H1 (cell line): ENCODE measurements around the gene FGGY. TPM values are rescaled to one million over a fixed set of nuclear protein-coding genes. Genes with fewer than 3 reads are reported as not detected.

Experiments used
- CTCF ChIA-PET: fragments of 300-600 bp; sonication (Branson Sonifier 250); formaldehyde crosslinking; loops from one replicate; lab custom pipeline; 2021; ENCODE audit not compliant: partially characterized antibody; lab: Charles Lee
- POLR2A ChIA-PET: fragments of 300-600 bp; sonication (Branson Sonifier 250); formaldehyde crosslinking; loops from one replicate; lab custom pipeline; 2021; ENCODE audit warnings: inconsistent platforms; ENCODE audit not compliant: partially characterized antibody; lab: Charles Lee
- DNase-seq, 2 experiments: peaks; one replicate each; pipeline versions ENCODE4 v3.0.0 to v3.0.0-alpha.2; 2010 to 2022; ENCODE audit warnings: low spot score in 2 of 2, low read depth in 1 of 2, mixed read lengths in 1 of 2
- FAIRE-seq: peaks from 2 replicates; lab custom pipeline; 2011; peaks lifted over from hg19 to GRCh38; lab: Jason Lieb, UNC
- H2AFZ ChIP-seq: 2 replicates; pipeline ENCODE4 v1.8.1; 2012; ENCODE audit warnings: low read length, inconsistent platforms
- H2AK5ac ChIP-seq: 2 replicates; pipeline ENCODE4 v1.6.1; 2013; ENCODE audit warnings: low read depth, low read length
- H2BK120ac ChIP-seq: replicated peaks from 2 replicates; pipeline ENCODE3; 2013; ENCODE audit warnings: low read depth, low read length, inconsistent platforms
- H2BK12ac ChIP-seq: 2 replicates; pipeline ENCODE4 v1.6.1; 2013; ENCODE audit warnings: low read depth, low read length
- H2BK15ac ChIP-seq: 2 replicates; pipeline ENCODE4 v1.6.1; 2013; ENCODE audit warnings: low read length
- H2BK20ac ChIP-seq: 2 replicates; pipeline ENCODE4 v1.6.1; 2013; ENCODE audit warnings: low read length
- H2BK5ac ChIP-seq: 2 replicates; pipeline ENCODE4 v1.6.1; 2013; ENCODE audit warnings: low read depth, low read length
- H3K14ac ChIP-seq: 2 replicates; pipeline ENCODE4 v1.6.1; 2013; ENCODE audit warnings: inconsistent platforms; ENCODE audit not compliant: insufficient read length
- H3K18ac ChIP-seq: 2 replicates; pipeline ENCODE4 v1.6.1; 2013; ENCODE audit warnings: low read length; ENCODE audit errors: extremely low read depth
- H3K23ac ChIP-seq: 2 replicates; pipeline ENCODE4 v1.6.1; 2013; ENCODE audit warnings: inconsistent platforms; ENCODE audit not compliant: insufficient read length
- H3K23me2 ChIP-seq: 2 replicates; pipeline ENCODE4 v1.6.1; 2013; ENCODE audit warnings: low read depth, low read length
- H3K27ac ChIP-seq: 2 replicates; pipeline ENCODE4 v1.6.1; 2011; ENCODE audit warnings: low read depth, low read length, inconsistent platforms
- H3K27me3 ChIP-seq, 4 experiments: replicated peaks in 1 of 4; 1 replicate in 1 of 4; 2 replicates in 3 of 4; pipeline versions ENCODE4 v1.6.1 to v1.8.1; 2011 to 2013; ENCODE audit warnings: low read length in 3 of 4, mild to moderate bottlenecking in 3 of 4, inconsistent platforms in 2 of 4, mixed read lengths in 2 of 4, moderate library complexity in 1 of 4; ENCODE audit not compliant: control insufficient read depth in 3 of 4, insufficient read depth in 3 of 4; ENCODE audit errors: extremely low read depth in 1 of 4
- H3K36me3 ChIP-seq, 4 experiments: 2 replicates each; pipeline versions ENCODE4 v1.6.1 to v1.8.1; 2011 to 2013; ENCODE audit warnings: mild to moderate bottlenecking in 4 of 4, low read length in 3 of 4, moderate library complexity in 2 of 4, control low read depth in 1 of 4, inconsistent platforms in 1 of 4; ENCODE audit not compliant: insufficient read depth in 4 of 4, control insufficient read depth in 2 of 4
- H3K4ac ChIP-seq: replicated peaks from 2 replicates; pipeline ENCODE3; 2013; ENCODE audit warnings: low read length, low read depth, mixed read lengths, inconsistent platforms; ENCODE audit not compliant: insufficient read length
- H3K4me1 ChIP-seq, 4 experiments: replicated peaks in 1 of 4; 1 replicate in 1 of 4; 2 replicates in 3 of 4; pipeline versions ENCODE4 v1.6.1 to v1.8.1; 2011 to 2013; ENCODE audit warnings: low read length in 3 of 4, inconsistent platforms in 2 of 4, mixed read lengths in 1 of 4; ENCODE audit not compliant: insufficient read depth in 4 of 4, control insufficient read depth in 3 of 4
- H3K4me2 ChIP-seq, 2 experiments: 2 replicates each; pipeline versions ENCODE4 v1.6.1 to v1.8.1; 2011 to 2013; ENCODE audit warnings: low read depth in 2 of 2, low read length in 2 of 2, control low read depth in 1 of 2, inconsistent platforms in 1 of 2, mild to moderate bottlenecking in 1 of 2; ENCODE audit not compliant: insufficient read depth in 1 of 2
- H3K4me3 ChIP-seq, 4 experiments: fragments of 200-600, 300-600 bp in 1 of 4; sonication (generic), shearing (Covaris generic), sonication (Bioruptor Twin) in 1 of 4; 2 replicates each; pipeline versions ENCODE4 v1.5.1 to v1.8.1; 2011 to 2016; ENCODE audit warnings: low read length in 4 of 4, low read depth in 3 of 4, control low read depth in 2 of 4, inconsistent platforms in 2 of 4, mild to moderate bottlenecking in 2 of 4, mixed read lengths in 1 of 4, moderate library complexity in 1 of 4; ENCODE audit not compliant: insufficient read depth in 2 of 4; ENCODE audit errors: extremely low read depth in 1 of 4
- H3K56ac ChIP-seq: replicated peaks from 2 replicates; pipeline ENCODE3; 2013; ENCODE audit warnings: low read depth, mild to moderate bottlenecking, mixed read lengths, low read length, inconsistent platforms; ENCODE audit not compliant: insufficient read length
- H3K79me1 ChIP-seq: 2 replicates; pipeline ENCODE4 v1.6.1; 2013; ENCODE audit warnings: low read depth, low read length, control low read depth
- H3K79me2 ChIP-seq, 2 experiments: 2 replicates each; pipeline versions ENCODE4 v1.6.1 to v1.8.1; 2012 to 2013; ENCODE audit warnings: low read length in 2 of 2, mild to moderate bottlenecking in 2 of 2, inconsistent platforms in 1 of 2; ENCODE audit not compliant: insufficient read depth in 2 of 2, control insufficient read depth in 1 of 2
- H3K9ac ChIP-seq, 4 experiments: replicated peaks in 1 of 4; 1 replicate in 1 of 4; 2 replicates in 3 of 4; pipeline versions ENCODE4 v1.6.1 to v1.8.1; 2011 to 2013; ENCODE audit warnings: low read depth in 3 of 4, low read length in 3 of 4, control low read depth in 2 of 4, mild to moderate bottlenecking in 2 of 4, moderate library complexity in 2 of 4, inconsistent platforms in 1 of 4; ENCODE audit errors: extremely low read depth in 1 of 4
- H3K9me3 ChIP-seq, 2 experiments: 2 replicates each; pipeline versions ENCODE4 v1.6.1 to v1.8.1; 2012 to 2013; ENCODE audit warnings: mild to moderate bottlenecking in 2 of 2, moderate library complexity in 2 of 2, control low read depth in 1 of 2, inconsistent platforms in 1 of 2, low read depth in 1 of 2, low read length in 1 of 2, mixed read lengths in 1 of 2; ENCODE audit not compliant: insufficient read depth in 2 of 2
- H4K20me1 ChIP-seq, 2 experiments: replicated peaks in 1 of 2; 2 replicates each; pipeline versions ENCODE3 to v1.8.1; 2011 to 2013; ENCODE audit warnings: inconsistent platforms in 2 of 2, low read length in 2 of 2, mild to moderate bottlenecking in 1 of 2; ENCODE audit not compliant: insufficient read depth in 2 of 2, control insufficient read depth in 1 of 2
- H4K5ac ChIP-seq: 2 replicates; pipeline ENCODE4 v1.6.1; 2013; ENCODE audit warnings: low read length, low read depth, mixed read lengths, inconsistent platforms; ENCODE audit not compliant: insufficient read length
- H4K8ac ChIP-seq: 2 replicates; pipeline ENCODE4 v1.8.0; 2013; ENCODE audit warnings: mild to moderate bottlenecking, moderate library complexity, low read length, inconsistent platforms; ENCODE audit not compliant: insufficient read depth; ENCODE audit errors: extremely low read depth
- H4K91ac ChIP-seq: replicated peaks from 2 replicates; pipeline ENCODE3; 2013; ENCODE audit warnings: low read length, mixed read lengths, inconsistent platforms; ENCODE audit not compliant: insufficient read length
- CEBPB ChIP-seq: IDR thresholded peaks from 2 replicates; pipeline ENCODE4 v1.6.1; 2012; ENCODE audit warnings: low read depth, low read length
- GTF2F1 ChIP-seq: IDR thresholded peaks from 2 replicates; pipeline ENCODE4 v1.6.1; 2012; ENCODE audit warnings: low read depth, low read length, improper control_type of control experiment, borderline replicate concordance
- HDAC6 ChIP-seq: IDR thresholded peaks from one replicate; pipeline ENCODE4 v1.7.1; 2012; ENCODE audit warnings: low read depth, mild to moderate bottlenecking, inconsistent platforms, low read length, moderate library complexity
- JUN ChIP-seq: IDR thresholded peaks from 2 replicates; pipeline ENCODE4 v1.6.1; 2011; ENCODE audit warnings: low read depth, mild to moderate bottlenecking, improper control_type of control experiment, low read length
- JUND ChIP-seq: IDR thresholded peaks from 2 replicates; pipeline ENCODE4 v1.6.1; 2011; ENCODE audit warnings: mild to moderate bottlenecking, improper control_type of control experiment, low read length
- PHF8 ChIP-seq: fragments of 200-600 bp; sonication (generic); conservative IDR thresholded peaks from 2 replicates; pipeline ENCODE4 v1.7.1; 2012; ENCODE audit warnings: low read depth, mild to moderate bottlenecking, inconsistent platforms, low read length, moderate library complexity
- WGBS, 2 experiments: shearing (Covaris generic) in 1 of 2; methylation state at CpG; one replicate each; pipeline versions ENCODE4 v1.1.6 to v1.1.7; 2013 to 2015; ENCODE audit warnings: low lambda C conversion rate in 2 of 2, mixed read lengths in 2 of 2, inconsistent platforms in 1 of 2, low coverage in 1 of 2, missing lambda C conversion rate in 1 of 2; ENCODE audit not compliant: insufficient replicate concordance in 2 of 2, insufficient coverage in 1 of 2, insufficient read length in 1 of 2; ENCODE audit errors: extremely low coverage in 1 of 2, missing lambda C conversion rate in 1 of 2; 5-methylcytosine and 5-hydroxymethylcytosine counted together
- polyA plus RNA-seq, 7 experiments: library from polyadenylated mRNA; depleted of rRNA in 3 of 7; stranded (reverse) in 5 of 7; unstranded in 2 of 7; fragments of >200 nt in 5 of 7; fragments of 200-250 nt in 2 of 7; gene quantifications; 1 replicate in 5 of 7; 2 replicates in 1 of 7; 4 replicates in 1 of 7; pipeline versions ENCODE4 v1.2.1 to v1.2.3, GENCODE V29; 2011 to 2013; ENCODE audit warnings: missing spikeins in 2 of 7, mixed read lengths in 2 of 7
- total RNA-seq: library from RNA; stranded (reverse); fragmentation: NEBNext Ultra II Directional; extraction: Animal tissue kit (Norgen Biotek cat#: 25700); gene quantifications from 2 replicates; pipeline ENCODE4 v1.2.1, GENCODE V29; 2021
- TF ChIP-seq, protein P1 (sequence below): IDR thresholded peaks from 2 replicates; pipeline ENCODE4 v1.6.1; 2012; ENCODE audit warnings: low read length, inconsistent platforms
- TF ChIP-seq, protein P2 (sequence below): IDR thresholded peaks from 2 replicates; pipeline ENCODE4 v1.6.1; 2011; ENCODE audit warnings: low read depth, mild to moderate bottlenecking, low read length; ENCODE audit not compliant: insufficient read depth

Gene FGGY
- total and polyA plus RNA-seq, 2 of the 8 experiments (the other 6 are each of a cell fraction or from before 2014, with no cell fraction given), result 10.3 to 12.5 TPM

DNA sequence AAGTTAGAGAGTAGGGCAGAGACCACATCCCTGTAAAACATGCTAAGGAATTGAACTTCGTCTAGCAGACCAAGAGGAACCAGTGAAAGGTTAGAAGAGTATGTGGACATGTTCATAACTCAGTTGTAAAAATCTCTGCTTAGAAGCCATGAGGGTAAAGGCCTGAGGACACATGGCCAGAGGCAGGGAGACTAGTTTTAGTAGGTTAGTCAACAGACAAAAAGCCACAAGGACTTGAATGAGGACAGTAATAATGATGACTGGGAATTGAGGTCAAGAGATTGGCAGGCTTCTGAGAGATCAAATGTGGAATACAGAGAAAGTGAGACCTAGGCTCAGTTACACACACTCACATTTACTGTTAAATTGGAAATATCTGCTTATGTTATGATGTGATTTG is 312.4 kb downstream of the FGGY start:
- H3K4ac ChIP-seq, result no peak overlapping the region
- ChIA-PET POLR2A (no interaction called here), CTCF (no interaction called here)
- no peak overlapping the region for H2BK20ac ChIP-seq
- no peaks in the 10 kb centered on the region for H3K79me2 ChIP-seq
- peaks cover 10 to 15% of the 10 kb centered on the region in 2 experiments; a peak in 3 of 4 replicates for H3K9me3 ChIP-seq
- no peak overlapping the region for H3K14ac ChIP-seq
- H3K27me3 ChIP-seq, result no peaks in the 10 kb centered on the region
- no peaks in the 10 kb centered on the region for H3K4me1 ChIP-seq
- no peak for TF ChIP-seq JUN
- TF ChIP-seq, protein P1, sequence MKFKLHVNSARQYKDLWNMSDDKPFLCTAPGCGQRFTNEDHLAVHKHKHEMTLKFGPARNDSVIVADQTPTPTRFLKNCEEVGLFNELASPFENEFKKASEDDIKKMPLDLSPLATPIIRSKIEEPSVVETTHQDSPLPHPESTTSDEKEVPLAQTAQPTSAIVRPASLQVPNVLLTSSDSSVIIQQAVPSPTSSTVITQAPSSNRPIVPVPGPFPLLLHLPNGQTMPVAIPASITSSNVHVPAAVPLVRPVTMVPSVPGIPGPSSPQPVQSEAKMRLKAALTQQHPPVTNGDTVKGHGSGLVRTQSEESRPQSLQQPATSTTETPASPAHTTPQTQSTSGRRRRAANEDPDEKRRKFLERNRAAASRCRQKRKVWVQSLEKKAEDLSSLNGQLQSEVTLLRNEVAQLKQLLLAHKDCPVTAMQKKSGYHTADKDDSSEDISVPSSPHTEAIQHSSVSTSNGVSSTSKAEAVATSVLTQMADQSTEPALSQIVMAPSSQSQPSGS, result no peak
- TF ChIP-seq, protein P2, sequence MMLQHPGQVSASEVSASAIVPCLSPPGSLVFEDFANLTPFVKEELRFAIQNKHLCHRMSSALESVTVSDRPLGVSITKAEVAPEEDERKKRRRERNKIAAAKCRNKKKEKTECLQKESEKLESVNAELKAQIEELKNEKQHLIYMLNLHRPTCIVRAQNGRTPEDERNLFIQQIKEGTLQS, result no peak
- TF ChIP-seq GTF2F1, result no peak
- TF ChIP-seq CEBPB, result no peak
- TF ChIP-seq HDAC6, result no peak
- no peak for TF ChIP-seq PHF8
- TF ChIP-seq JUND, result no peak
- no peak overlapping the region for H3K27ac ChIP-seq
- no peak overlapping the region for H2BK5ac ChIP-seq
- no peak overlapping the region for H2BK120ac ChIP-seq
- H3K4me3 ChIP-seq, result no peak overlapping the region
- H3K79me1 ChIP-seq, result no peaks in the 10 kb centered on the region
- no peak overlapping the region for H4K91ac ChIP-seq
- H3K23me2 ChIP-seq, result no peaks in the 10 kb centered on the region; the same call in 1 of the 2 replicates
- DNase-seq (no peak), FAIRE-seq (no peak)
- H4K20me1 ChIP-seq, result no peaks in the 10 kb centered on the region
- no peak overlapping the region for H3K18ac ChIP-seq
- H2AK5ac ChIP-seq, result no peak overlapping the region
- H3K36me3 ChIP-seq, result peaks cover 0 to 10% (median 2%) of the 10 kb centered on the region in 4 experiments; a peak in 3 of 8 replicates
- H3K4me2 ChIP-seq, result no peak overlapping the region
- 88% methylated on average over 1 of the region's 1 CpG; no CpG with 5 or more reads in 1 of the 2 experiments for WGBS, 2 experiments
- H3K9ac ChIP-seq, result no peak overlapping the region
- H3K23ac ChIP-seq, result no peak overlapping the region
- H4K8ac ChIP-seq, result no peak overlapping the region
- no peak overlapping the region for H4K5ac ChIP-seq
- H2BK15ac ChIP-seq, result no peak overlapping the region
- no peak overlapping the region for H2AFZ ChIP-seq
- H3K56ac ChIP-seq, result no peak overlapping the region
- H2BK12ac ChIP-seq, result no peak overlapping the region
